Upper lobe of right lung (tissue), 1 donor: Measurements from ENCODE around the gene SNTA1. TPM values are rescaled to one million over a fixed set of nuclear protein-coding genes. Genes with fewer than 3 reads are reported as not detected.

Source experiments
- ATAC-seq: fragments of 200-7000 bp; cut with Tn5 transposase; one replicate; pipeline ENCODE4 v1.9.1; 2020; ENCODE audit warnings: mild to moderate bottlenecking, moderate library complexity
- DNase-seq: peaks from one replicate; pipeline ENCODE4 v3.0.0-alpha.2; 2020
- H3K27ac ChIP-seq: fragments of 200-600 bp; one replicate; pipeline ENCODE4 v1.8.0; 2022
- H3K27me3 ChIP-seq: fragments of 200-600 bp; one replicate; pipeline ENCODE4 v1.8.0; 2022; ENCODE audit warnings: mild to moderate bottlenecking
- H3K36me3 ChIP-seq: fragments of 200-600 bp; one replicate; pipeline ENCODE4 v1.8.0; 2022
- H3K4me1 ChIP-seq: fragments of 200-600 bp; one replicate; pipeline ENCODE4 v1.8.0; 2022
- H3K4me3 ChIP-seq: fragments of 200-600 bp; one replicate; pipeline ENCODE4 v1.8.0; 2022; ENCODE audit warnings: mild to moderate bottlenecking
- H3K9me3 ChIP-seq: fragments of 200-600 bp; one replicate; pipeline ENCODE4 v1.8.0; 2022
- CTCF ChIP-seq: fragments of 200-600 bp; IDR thresholded peaks from one replicate; pipeline ENCODE4 v1.8.0; 2022; ENCODE audit warnings: antibody characterized with exemption
- intact Hi-C: fragments of 100-400 bp; cut with DNase I; formaldehyde crosslinking; loops from one replicate; pipeline ENCODE4 v1.11.0; 2022
- total RNA-seq: library from RNA; stranded (reverse); fragmentation: NEBNext Ultra II Directional; extraction: Animal tissue kit (Norgen Biotek cat#: 25700); gene quantifications from one replicate; pipeline ENCODE4 v1.2.1, GENCODE V29; 2021
- donor health status: DM: no; HTN: yes; CAD: no; lungs with severe emphysema.

The SNTA1 gene
- total RNA-seq, 1 donor from 2014 or later = 8.6 TPM

GRCh38 chr20:33423141-33423834 is 20.3 kb downstream of the SNTA1 start:
- TF ChIP-seq CTCF = no peak
- no peak for DNase-seq
- Histone ChIP-seq H3K27ac (no peak overlapping the region), H3K36me3 (no peaks in the 10 kb centered on the region), H3K27me3 (no peaks in the 10 kb centered on the region), H3K4me3 (no peak overlapping the region), H3K4me1 (no peaks in the 10 kb centered on the region), H3K9me3 (no peaks in the 10 kb centered on the region)
- intact Hi-C loops = no loop called here
- peak; percentile 45 for ATAC-seq

GRCh38 chr20:33419140-33419974 is 24.2 kb downstream of the SNTA1 start:
- intact Hi-C loops = no loop called here
- Histone ChIP-seq H3K4me1 (no peaks in the 10 kb centered on the region), H3K27ac (no peak overlapping the region), H3K27me3 (no peaks in the 10 kb centered on the region), H3K36me3 (no peaks in the 10 kb centered on the region), H3K9me3 (no peaks in the 10 kb centered on the region), H3K4me3 (no peak overlapping the region)
- ATAC-seq = no peak
- DNase-seq = no peak
- TF ChIP-seq CTCF = no peak

GRCh38 chr20:33418033-33418432 is 25.5 kb downstream of the SNTA1 start:
- Histone ChIP-seq H3K36me3 (no peaks in the 10 kb centered on the region), H3K9me3 (no peaks in the 10 kb centered on the region), H3K27ac (no peak overlapping the region), H3K27me3 (no peaks in the 10 kb centered on the region), H3K4me3 (no peak overlapping the region), H3K4me1 (no peaks in the 10 kb centered on the region)
- ATAC-seq (no peak), DNase-seq (no peak)
- no peak for TF ChIP-seq CTCF
- intact Hi-C loops = no loop called here

GRCh38 chr20:33415948-33416347 is 27.6 kb downstream of the SNTA1 start:
- no peaks in the 10 kb centered on the region for H3K36me3 ChIP-seq
- H3K4me1 ChIP-seq = no peaks in the 10 kb centered on the region
- TF ChIP-seq CTCF = peak; percentile 39
- no peak overlapping the region for H3K4me3 ChIP-seq
- H3K27ac ChIP-seq = no peak overlapping the region
- intact Hi-C loops = no loop called here
- no peaks in the 10 kb centered on the region for H3K9me3 ChIP-seq
- DNase-seq (no peak), ATAC-seq (peak; percentile 50)
- no peaks in the 10 kb centered on the region for H3K27me3 ChIP-seq

- ATAC-seq = no peak
- H3K27ac ChIP-seq = no peak overlapping the region
- H3K36me3 ChIP-seq = no peaks in the 10 kb centered on the region
- H3K4me3 ChIP-seq = no peak overlapping the region
- no peaks in the 10 kb centered on the region for H3K27me3 ChIP-seq
- intact Hi-C loops = no loop called here
- no peaks in the 10 kb centered on the region for H3K4me1 ChIP-seq
- H3K9me3 ChIP-seq = no peaks in the 10 kb centered on the region
- TF ChIP-seq CTCF = no peak
- no peak for DNase-seq
Observed at GRCh38 chr20:33412484-33412838, 31.1 kb downstream of the SNTA1 start.
